8988T (cell line): ENCODE results near the gene ACTG1.
A peak's percentile ranks its signal among the peaks of the same experiment; 100 is the strongest.

Experiments
- DNase-seq: peaks from one replicate; pipeline ENCODE4 v3.0.0; 2011

The ACTG1 gene

GRCh38 chr17:81478119-81478518, 34.5 kb downstream of the ACTG1 start:
- no peak for DNase-seq

GRCh38 chr17:81477173-81477572, 35.4 kb downstream of the ACTG1 start:
- DNase-seq = no peak

- DNase-seq = no peak
Observed at GRCh38 chr17:81476635-81477034, 36.0 kb downstream of the ACTG1 start.

- DNase-seq = no peak
Observed at GRCh38 chr17:81476097-81476496, 36.5 kb downstream of the ACTG1 start.

- no peak for DNase-seq
Observed at GRCh38 chr17:81474958-81475357, 37.6 kb downstream of the ACTG1 start.

- DNase-seq = no peak
Observed at GRCh38 chr17:81473019-81473418, 39.6 kb downstream of the ACTG1 start.

- DNase-seq = peak; percentile 67
Observed at GRCh38 chr17:81471818-81472456, 40.7 kb downstream of the ACTG1 start.

- no peak for DNase-seq
Observed at GRCh38 chr17:81470944-81471817, 41.4 kb downstream of the ACTG1 start.

- DNase-seq = no peak
Observed at GRCh38 chr17:81470270-81470943, 42.2 kb downstream of the ACTG1 start.

GRCh38 chr17:81469266-81469665, 43.3 kb downstream of the ACTG1 start:
- DNase-seq = no peak

- DNase-seq = no peak
Observed at GRCh38 chr17:81468770-81469121, 43.9 kb downstream of the ACTG1 start.

- DNase-seq = no peak
Observed at GRCh38 chr17:81468111-81468769, 44.4 kb downstream of the ACTG1 start.

GRCh38 chr17:81466564-81467472, 45.8 kb downstream of the ACTG1 start:
- DNase-seq = no peak

- no peak for DNase-seq
Observed at GRCh38 chr17:81465910-81466309, 46.7 kb downstream of the ACTG1 start.

GRCh38 chr17:81464586-81464985, 48.0 kb downstream of the ACTG1 start:
- no peak for DNase-seq

- no peak for DNase-seq
Observed at GRCh38 chr17:81463506-81463905, 49.1 kb downstream of the ACTG1 start.

- no peak for DNase-seq
Observed at GRCh38 chr17:81462506-81463125, 50.0 kb downstream of the ACTG1 start.

GRCh38 chr17:81461607-81462500, 50.7 kb downstream of the ACTG1 start:
- no peak for DNase-seq

- no peak for DNase-seq
Observed at GRCh38 chr17:81460856-81461460, 51.6 kb downstream of the ACTG1 start.
